Vagina (tissue), 2 donors: ENCODE data around the gene STYXL1.

Experiments
- POLR2A ChIP-seq, 2 donors: fragments of 450-650 bp; IDR thresholded peaks; one replicate each; pipeline ENCODE4 v1.6.1; 2017; ENCODE audit warnings: antibody characterized with exemption in 2 of 2, mild to moderate bottlenecking in 2 of 2, moderate library complexity in 2 of 2
- POLR2AphosphoS5 ChIP-seq, 2 donors: sonication (generic); formaldehyde crosslinking; IDR thresholded peaks; one replicate each; pipeline ENCODE4 v1.9.0; 2017; ENCODE audit warnings: antibody characterized with exemption in 2 of 2, mild to moderate bottlenecking in 2 of 2, low read depth in 1 of 2; ENCODE audit not compliant: insufficient read depth in 1 of 2
- TF ChIP-seq, protein P1 (sequence below), 3 experiments: fragments of 450-650 bp in 2 of 3; fragments of 200-600 bp in 1 of 3; sonication (generic) in 1 of 3; IDR thresholded peaks; one replicate each; pipeline ENCODE4 v1.5.1; 2017 to 2019; ENCODE audit warnings: antibody characterized with exemption in 3 of 3, mild to moderate bottlenecking in 2 of 3, moderate library complexity in 2 of 3

DNA sequence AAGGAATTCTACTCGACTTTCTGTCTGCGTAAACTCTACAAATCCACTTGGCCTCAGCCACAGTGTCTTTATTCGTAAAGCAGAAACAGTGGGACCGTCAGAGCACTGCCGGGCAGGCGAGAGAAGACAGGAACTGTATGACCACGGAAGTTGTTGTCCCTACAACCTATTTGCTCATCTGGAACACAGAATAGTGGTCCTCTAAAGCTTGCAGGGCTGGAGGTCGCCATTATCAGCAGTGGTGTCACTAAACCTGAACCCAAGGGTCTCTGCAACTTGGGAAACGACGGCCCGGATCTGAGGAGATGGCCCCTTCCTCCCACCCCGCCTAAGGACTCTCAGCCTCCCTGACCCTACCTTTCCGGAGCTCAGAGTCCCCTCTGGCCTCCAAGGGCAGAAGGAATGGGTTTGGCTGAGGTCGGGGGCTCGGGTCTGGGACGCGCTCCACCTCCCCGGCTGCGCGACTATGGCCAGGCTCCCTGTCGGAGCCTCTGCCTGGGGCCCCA, 442 bp downstream of the STYXL1 start:
- no peak for TF ChIP-seq POLR2A (IDR thresholded peaks at IDR 0.05)
- TF ChIP-seq, protein P1, sequence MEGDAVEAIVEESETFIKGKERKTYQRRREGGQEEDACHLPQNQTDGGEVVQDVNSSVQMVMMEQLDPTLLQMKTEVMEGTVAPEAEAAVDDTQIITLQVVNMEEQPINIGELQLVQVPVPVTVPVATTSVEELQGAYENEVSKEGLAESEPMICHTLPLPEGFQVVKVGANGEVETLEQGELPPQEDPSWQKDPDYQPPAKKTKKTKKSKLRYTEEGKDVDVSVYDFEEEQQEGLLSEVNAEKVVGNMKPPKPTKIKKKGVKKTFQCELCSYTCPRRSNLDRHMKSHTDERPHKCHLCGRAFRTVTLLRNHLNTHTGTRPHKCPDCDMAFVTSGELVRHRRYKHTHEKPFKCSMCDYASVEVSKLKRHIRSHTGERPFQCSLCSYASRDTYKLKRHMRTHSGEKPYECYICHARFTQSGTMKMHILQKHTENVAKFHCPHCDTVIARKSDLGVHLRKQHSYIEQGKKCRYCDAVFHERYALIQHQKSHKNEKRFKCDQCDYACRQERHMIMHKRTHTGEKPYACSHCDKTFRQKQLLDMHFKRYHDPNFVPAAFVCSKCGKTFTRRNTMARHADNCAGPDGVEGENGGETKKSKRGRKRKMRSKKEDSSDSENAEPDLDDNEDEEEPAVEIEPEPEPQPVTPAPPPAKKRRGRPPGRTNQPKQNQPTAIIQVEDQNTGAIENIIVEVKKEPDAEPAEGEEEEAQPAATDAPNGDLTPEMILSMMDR (IDR thresholded peaks at IDR 0.05), result no peak
- TF ChIP-seq POLR2AphosphoS5 (IDR thresholded peaks at IDR 0.05; ENCODE audit: insufficient read depth in 1 of 2, low read depth in 1 of 2), result no peak
